ENCODE results near the gene TNFRSF11A. TPM values are rescaled to one million over a fixed set of nuclear protein-coding genes. Genes with fewer than 3 reads are reported as not detected.

TNFRSF11A gene
- total RNA-seq, 4 donors from 2014 or later = 1.4 to 3.2 (median 1.8) TPM; not detected in 1

GRCh38 chr18:62402342-62402948 is 77.3 kb downstream of the TNFRSF11A start:
- TF ChIP-seq POLR2A (IDR thresholded peaks at IDR 0.05) (no peak), CTCF (IDR thresholded peaks at IDR 0.05 in 4 of 5, conservative IDR thresholded peaks at IDR 0.05 in 1 of 5) (no peak)
- ATAC-seq (no peak), DNase-seq (no peak)
- H3K36me3 ChIP-seq = no peaks in the 10 kb centered on the region
- H3K4me3 ChIP-seq = no peak overlapping the region
- no peaks in the 10 kb centered on the region for H3K4me1 ChIP-seq
- in situ Hi-C loops (cut with MboI; ENCODE audit: low sequenced_read_pairs in 4 of 4) = no loop called here
- intact Hi-C loops (cut with DNase I; ENCODE audit: low total_unique reads) = no loop called here
- no peaks in the 10 kb centered on the region for H3K9me3 ChIP-seq
- no peak overlapping the region for H3K27ac ChIP-seq
- no peaks in the 10 kb centered on the region for H3K27me3 ChIP-seq

- Histone ChIP-seq H3K9me3 (no peaks in the 10 kb centered on the region), H3K27me3 (no peaks in the 10 kb centered on the region), H3K4me1 (no peaks in the 10 kb centered on the region), H3K36me3 (no peaks in the 10 kb centered on the region), H3K27ac (no peak overlapping the region), H3K4me3 (no peak overlapping the region)
- ATAC-seq = no peak
- TF ChIP-seq POLR2A (IDR thresholded peaks at IDR 0.05) = no peak
- TF ChIP-seq CTCF (IDR thresholded peaks at IDR 0.05 in 4 of 5, conservative IDR thresholded peaks at IDR 0.05 in 1 of 5) = no peak
- intact Hi-C loops (cut with DNase I; ENCODE audit: low total_unique reads) (no loop called here), in situ Hi-C loops (cut with MboI; ENCODE audit: low sequenced_read_pairs in 4 of 4) (no loop called here)
- no peak for DNase-seq
Measured at GRCh38 chr18:62403120-62403519, 78.0 kb downstream of the TNFRSF11A start.

DNA sequence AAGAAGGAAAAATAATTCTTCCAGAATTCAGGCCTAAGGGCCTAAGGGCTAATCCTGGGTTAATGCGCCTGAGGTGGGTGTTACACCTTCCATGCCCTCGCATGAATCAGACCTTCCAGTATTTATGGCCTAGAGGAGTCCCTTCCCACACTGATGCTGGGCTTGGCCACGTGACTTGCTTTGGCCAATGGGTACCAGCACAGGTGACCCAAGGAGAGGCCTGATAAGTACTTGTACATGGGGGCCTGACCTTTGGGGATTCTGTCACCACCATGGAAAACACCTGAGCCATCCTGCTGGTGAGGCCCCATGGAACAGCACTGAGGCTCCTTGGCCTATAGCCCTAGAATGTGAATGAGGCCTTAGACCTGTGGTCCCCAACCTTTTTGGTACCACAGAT is 79.8 kb downstream of the TNFRSF11A start:
- TF ChIP-seq CTCF (IDR thresholded peaks at IDR 0.05 in 4 of 5, conservative IDR thresholded peaks at IDR 0.05 in 1 of 5) (no peak), POLR2A (IDR thresholded peaks at IDR 0.05) (no peak)
- H3K4me3 ChIP-seq = no peak overlapping the region
- DNase-seq (no peak), ATAC-seq (no peak)
- in situ Hi-C loops (cut with MboI; ENCODE audit: low sequenced_read_pairs in 4 of 4) = no loop called here
- no peaks in the 10 kb centered on the region for H3K27me3 ChIP-seq
- no peaks in the 10 kb centered on the region for H3K9me3 ChIP-seq
- intact Hi-C loops (cut with DNase I; ENCODE audit: low total_unique reads) = no loop called here
- H3K36me3 ChIP-seq = no peaks in the 10 kb centered on the region
- no peak overlapping the region for H3K27ac ChIP-seq
- no peaks in the 10 kb centered on the region for H3K4me1 ChIP-seq

- in situ Hi-C loops (cut with MboI; ENCODE audit: low sequenced_read_pairs in 4 of 4) = no loop called here
- intact Hi-C loops (cut with DNase I; ENCODE audit: low total_unique reads) = no loop called here
- Histone ChIP-seq H3K27me3 (no peaks in the 10 kb centered on the region), H3K4me3 (no peak overlapping the region), H3K9me3 (no peaks in the 10 kb centered on the region), H3K27ac (no peak overlapping the region), H3K4me1 (no peaks in the 10 kb centered on the region), H3K36me3 (no peaks in the 10 kb centered on the region)
- DNase-seq (no peak), ATAC-seq (no peak)
- TF ChIP-seq POLR2A (IDR thresholded peaks at IDR 0.05) = no peak
- no peak for TF ChIP-seq CTCF (IDR thresholded peaks at IDR 0.05 in 4 of 5, conservative IDR thresholded peaks at IDR 0.05 in 1 of 5)
Measured at GRCh38 chr18:62407660-62408059, 82.5 kb downstream of the TNFRSF11A start.

- Histone ChIP-seq H3K9me3 (no peaks in the 10 kb centered on the region), H3K4me1 (peaks cover 4 to 6% of the 10 kb centered on the region in 2 donors), H3K36me3 (no peaks in the 10 kb centered on the region), H3K27ac (no peak overlapping the region), H3K27me3 (no peaks in the 10 kb centered on the region), H3K4me3 (no peak overlapping the region)
- intact Hi-C loops (cut with DNase I; ENCODE audit: low total_unique reads) (no loop called here), in situ Hi-C loops (cut with MboI; ENCODE audit: low sequenced_read_pairs in 4 of 4) (no loop called here)
- no peak for ATAC-seq
- no peak for DNase-seq
- TF ChIP-seq POLR2A (IDR thresholded peaks at IDR 0.05) (no peak), CTCF (IDR thresholded peaks at IDR 0.05 in 4 of 5, conservative IDR thresholded peaks at IDR 0.05 in 1 of 5) (no peak)
Measured at GRCh38 chr18:62409821-62410220, 84.7 kb downstream of the TNFRSF11A start.

Data from gastrocnemius medialis (tissue), 4 donors.